Glutamatergic neuron (in vitro differentiated cells): ENCODE results near the gene CCDC146. TPM values are rescaled to one million over a fixed set of nuclear protein-coding genes. Genes with fewer than 3 reads are reported as not detected.
"Not testable (repeated sequence)": the region's sequence is repeated elsewhere in the genome, so short reads cannot be mapped to it uniquely, and the experiment has no call there.

Experiments used
- DNase-seq: peaks from one replicate; pipeline ENCODE4 v3.0.0; 2022
- H3K27ac Mint-ChIP-seq: one replicate; pipeline ENCODE4 v1.8.0; 2020; ENCODE audit warnings: mild to moderate bottlenecking, mixed read lengths, inconsistent platforms; ENCODE audit not compliant: unreplicated experiment
- H3K27me3 Mint-ChIP-seq: one replicate; pipeline ENCODE4 v1.8.0; 2020; ENCODE audit warnings: mild to moderate bottlenecking, moderate library complexity, mixed read lengths, inconsistent platforms; ENCODE audit not compliant: unreplicated experiment
- H3K36me3 Mint-ChIP-seq: one replicate; pipeline ENCODE4 v1.8.0; 2020; ENCODE audit warnings: mild to moderate bottlenecking, mixed read lengths, inconsistent platforms; ENCODE audit not compliant: unreplicated experiment
- H3K4me1 Mint-ChIP-seq: one replicate; pipeline ENCODE4 v1.8.0; 2020; ENCODE audit warnings: mild to moderate bottlenecking, low read depth, mixed read lengths, inconsistent platforms; ENCODE audit not compliant: unreplicated experiment
- H3K4me3 Mint-ChIP-seq: one replicate; pipeline ENCODE4 v1.8.0; 2020; ENCODE audit warnings: mild to moderate bottlenecking, mixed read lengths, inconsistent platforms; ENCODE audit not compliant: unreplicated experiment
- H3K9me3 Mint-ChIP-seq: one replicate; pipeline ENCODE4 v1.8.0; 2020; ENCODE audit warnings: mild to moderate bottlenecking, moderate library complexity, mixed read lengths, inconsistent platforms; ENCODE audit not compliant: unreplicated experiment
- total RNA-seq: library from RNA; stranded (reverse); fragmentation: NEBNext Ultra II Directional; extraction: Animal tissue kit (Norgen Biotek cat#: 25700); gene quantifications from one replicate; pipeline ENCODE4 v1.2.1, GENCODE V29; 2021; ENCODE audit not compliant: unreplicated experiment

Gene CCDC146
- total RNA-seq, 1 donor from 2014 or later, result 3.7 TPM

DNA sequence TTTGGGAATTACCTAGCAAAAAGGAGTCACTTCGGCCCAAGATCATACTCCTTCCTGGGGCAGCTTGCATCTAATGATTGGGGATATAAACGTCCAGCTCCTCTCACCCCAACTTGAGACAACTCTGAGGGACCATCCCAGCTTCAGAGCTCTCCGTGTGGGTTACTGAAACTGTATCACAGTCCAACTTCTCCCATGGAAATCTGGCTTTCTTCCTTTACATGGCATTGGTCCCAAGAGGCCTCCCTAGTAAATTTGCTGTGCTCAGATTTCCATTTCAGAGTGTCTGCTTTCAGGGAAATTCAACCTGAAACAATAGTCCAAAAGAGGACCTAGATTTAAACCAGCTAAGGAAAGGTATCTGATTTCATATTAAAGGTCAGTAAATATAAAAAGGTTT lies 14.8 kb upstream of the CCDC146 start:
- not testable (repeated sequence) for H3K9me3 Mint-ChIP-seq, H3K4me1 Mint-ChIP-seq, DNase-seq, H3K27ac Mint-ChIP-seq, H3K4me3 Mint-ChIP-seq, H3K27me3 Mint-ChIP-seq, H3K36me3 Mint-ChIP-seq

DNA sequence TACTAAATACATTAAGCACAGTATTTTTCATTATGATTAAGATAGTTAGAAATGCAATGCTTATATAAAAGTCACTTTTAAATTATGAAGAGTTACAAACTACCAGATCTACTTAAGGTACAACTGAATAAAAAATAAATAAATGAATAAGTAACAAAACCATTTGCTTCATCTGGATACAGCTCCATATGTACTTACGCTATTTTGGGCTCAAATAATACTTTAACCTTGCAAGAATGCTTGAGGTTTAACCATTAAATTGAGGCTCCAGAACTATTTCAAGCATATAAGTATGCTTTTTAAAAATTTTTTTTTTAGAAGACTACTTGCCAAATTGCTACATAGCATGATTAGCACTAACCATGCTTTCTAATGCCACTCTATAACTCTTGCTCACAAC lies 14.1 kb upstream of the CCDC146 start:
- not testable (repeated sequence) for H3K4me1 Mint-ChIP-seq, H3K4me3 Mint-ChIP-seq, H3K9me3 Mint-ChIP-seq, H3K27ac Mint-ChIP-seq, H3K36me3 Mint-ChIP-seq, H3K27me3 Mint-ChIP-seq, DNase-seq

DNA sequence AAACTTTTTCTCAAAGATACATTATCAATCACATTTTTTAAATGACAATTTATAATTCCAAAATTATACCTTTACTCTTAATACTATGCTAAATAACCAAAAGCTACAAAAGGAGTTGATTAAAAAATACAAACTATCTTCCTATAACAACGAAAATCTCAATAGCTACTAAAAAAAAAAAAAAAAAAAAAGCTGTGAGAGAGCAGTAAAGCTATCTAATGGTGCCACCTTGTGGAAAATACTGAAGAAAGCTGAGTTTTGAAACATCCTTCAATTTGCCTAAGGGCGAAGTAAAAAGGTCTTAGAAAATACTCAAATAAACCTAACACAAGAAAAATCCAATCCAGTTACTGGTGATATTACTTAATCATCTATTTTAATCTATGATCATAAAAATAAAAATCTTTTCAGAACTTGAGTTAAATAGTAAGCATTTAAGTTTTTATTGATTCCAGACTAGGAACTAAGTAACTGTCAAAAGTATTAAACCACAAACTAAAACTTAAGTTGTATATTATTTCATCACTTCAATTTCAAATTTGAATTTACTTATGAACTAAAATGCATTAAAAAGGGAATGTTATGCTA lies 9.6 kb upstream of the CCDC146 start:
- H3K4me1 Mint-ChIP-seq, H3K27ac Mint-ChIP-seq, H3K27me3 Mint-ChIP-seq, H3K36me3 Mint-ChIP-seq, H3K9me3 Mint-ChIP-seq, H3K4me3 Mint-ChIP-seq, DNase-seq: not testable (repeated sequence)

DNA sequence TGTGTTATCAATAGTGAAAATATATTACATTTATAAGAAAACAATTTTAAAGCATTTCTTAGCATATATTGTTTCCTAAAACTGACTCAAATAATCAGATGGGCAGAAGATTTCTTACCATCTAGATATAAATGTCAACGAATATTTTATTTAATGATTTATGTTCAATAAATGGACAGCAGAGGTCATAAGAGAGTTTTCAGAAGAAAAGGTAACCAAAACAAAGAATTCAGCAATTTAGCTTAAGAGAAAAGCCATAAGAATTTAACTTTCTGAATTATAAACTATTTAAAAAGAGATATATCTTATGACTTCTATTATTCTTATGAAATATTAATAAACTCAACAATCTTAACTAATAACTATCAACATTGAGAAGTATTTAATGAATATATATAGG lies 3.1 kb downstream of the CCDC146 start:
- H3K27me3 Mint-ChIP-seq, H3K27ac Mint-ChIP-seq, DNase-seq, H3K9me3 Mint-ChIP-seq, H3K4me1 Mint-ChIP-seq, H3K36me3 Mint-ChIP-seq, H3K4me3 Mint-ChIP-seq: not testable (repeated sequence)

DNA sequence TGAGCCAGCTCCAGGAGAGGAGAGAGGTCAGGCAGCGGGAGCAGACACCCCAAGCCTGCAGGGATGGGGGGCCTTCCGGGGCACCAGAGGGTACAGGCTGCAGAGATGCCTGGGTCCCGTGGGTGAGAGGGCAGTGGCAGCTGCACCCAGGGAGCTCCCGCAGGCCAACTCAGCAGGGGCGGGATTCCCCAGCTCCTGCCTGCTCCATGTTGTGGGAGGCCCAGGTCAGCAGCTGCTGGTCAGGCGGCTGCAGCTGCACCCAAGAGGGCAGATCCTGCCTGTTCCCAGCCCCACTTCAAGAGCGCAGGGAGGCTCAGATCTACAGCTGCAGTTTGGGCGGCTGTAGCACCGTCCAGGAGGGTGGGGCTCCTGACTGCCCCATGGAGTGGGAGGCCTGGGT lies 4.6 kb downstream of the CCDC146 start:
- DNase-seq, result peak; percentile 43
- not testable (repeated sequence) for H3K27ac Mint-ChIP-seq, H3K27me3 Mint-ChIP-seq

DNA sequence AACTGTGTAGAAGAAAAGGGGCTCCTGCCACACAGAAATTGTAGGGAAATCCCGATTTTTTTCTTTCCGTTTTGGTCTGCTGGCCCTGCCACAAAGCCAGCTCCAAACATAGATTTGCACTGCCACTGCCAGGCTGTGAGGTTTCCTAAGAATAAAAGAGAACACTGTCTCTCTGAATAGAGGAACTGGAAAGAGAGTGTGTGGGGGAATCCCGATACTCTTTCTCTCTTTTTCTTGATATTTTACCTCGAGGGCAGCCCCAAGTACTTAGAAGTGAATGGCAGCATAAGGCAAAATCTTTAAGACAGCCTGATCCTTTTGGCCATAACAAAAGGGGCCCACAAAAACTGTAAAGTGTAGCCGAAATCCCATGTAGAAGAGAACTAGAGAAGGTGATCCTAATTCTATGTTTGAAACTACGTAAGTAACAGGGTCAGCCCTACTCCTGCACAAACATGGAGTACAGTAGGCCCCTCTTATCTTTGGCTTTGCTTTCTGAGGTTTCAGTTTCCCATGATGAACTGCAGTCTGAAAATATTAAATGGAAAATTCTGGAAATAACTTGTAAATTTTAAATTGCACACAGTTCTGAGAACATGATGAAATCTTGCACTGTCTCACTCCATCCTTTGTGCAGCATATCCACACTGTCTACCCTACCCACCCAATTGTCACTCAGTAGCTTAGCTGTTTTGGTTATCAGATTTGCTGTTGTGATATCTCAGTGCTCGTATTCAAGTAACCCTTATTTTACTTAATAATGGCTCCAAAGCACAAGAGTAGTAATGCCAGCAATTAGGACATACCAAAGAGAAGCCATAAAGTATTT lies 6.4 kb downstream of the CCDC146 start:
- H3K36me3 Mint-ChIP-seq, H3K4me3 Mint-ChIP-seq, H3K27me3 Mint-ChIP-seq, DNase-seq, H3K9me3 Mint-ChIP-seq, H3K4me1 Mint-ChIP-seq, H3K27ac Mint-ChIP-seq: not testable (repeated sequence)

More for the DNA sequence above, 4.6 kb downstream of the CCDC146 start:
- H3K9me3 Mint-ChIP-seq, H3K4me3 Mint-ChIP-seq, H3K36me3 Mint-ChIP-seq, H3K4me1 Mint-ChIP-seq: not testable (repeated sequence)

DNA sequence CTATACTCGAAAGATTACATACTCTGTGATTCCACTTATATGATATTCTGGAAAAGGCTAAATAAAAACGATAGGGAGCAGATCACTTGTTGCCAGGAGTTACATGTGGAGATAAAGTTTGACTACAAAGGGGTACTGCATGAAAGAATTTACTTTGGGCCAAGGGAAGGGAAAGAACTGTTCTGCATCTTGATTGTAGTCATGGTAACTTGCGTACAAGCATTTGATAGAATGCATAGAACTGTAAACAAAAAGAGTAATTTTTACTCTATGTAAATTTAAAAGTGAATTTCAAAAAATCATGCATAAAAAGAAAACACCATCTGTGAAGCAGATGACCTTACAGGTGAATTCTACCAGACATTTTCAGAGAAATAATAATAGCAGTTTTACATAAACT lies 9.4 kb downstream of the CCDC146 start:
- not testable (repeated sequence) for DNase-seq, H3K4me1 Mint-ChIP-seq, H3K27me3 Mint-ChIP-seq, H3K9me3 Mint-ChIP-seq, H3K4me3 Mint-ChIP-seq, H3K36me3 Mint-ChIP-seq, H3K27ac Mint-ChIP-seq

DNA sequence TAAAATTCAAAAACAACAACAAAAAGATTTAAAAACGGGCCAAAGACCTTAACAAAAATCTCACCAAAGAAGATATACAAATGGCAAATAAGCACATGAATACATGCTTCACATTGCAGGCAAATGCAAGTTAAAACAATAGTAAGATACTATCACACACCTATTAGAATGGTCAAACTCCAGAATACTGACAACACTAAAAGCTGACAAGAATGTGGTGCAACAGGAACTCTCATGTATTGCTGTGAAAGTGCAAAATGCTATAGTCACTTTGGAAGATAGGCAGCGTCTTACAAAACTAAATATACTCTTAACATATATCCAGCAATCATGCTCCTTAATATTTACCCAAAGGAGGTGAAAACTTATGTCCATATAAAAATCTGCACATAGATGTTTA lies 16.3 kb downstream of the CCDC146 start:
- DNase-seq, H3K36me3 Mint-ChIP-seq, H3K27me3 Mint-ChIP-seq, H3K9me3 Mint-ChIP-seq, H3K4me1 Mint-ChIP-seq, H3K27ac Mint-ChIP-seq, H3K4me3 Mint-ChIP-seq: not testable (repeated sequence)

DNA sequence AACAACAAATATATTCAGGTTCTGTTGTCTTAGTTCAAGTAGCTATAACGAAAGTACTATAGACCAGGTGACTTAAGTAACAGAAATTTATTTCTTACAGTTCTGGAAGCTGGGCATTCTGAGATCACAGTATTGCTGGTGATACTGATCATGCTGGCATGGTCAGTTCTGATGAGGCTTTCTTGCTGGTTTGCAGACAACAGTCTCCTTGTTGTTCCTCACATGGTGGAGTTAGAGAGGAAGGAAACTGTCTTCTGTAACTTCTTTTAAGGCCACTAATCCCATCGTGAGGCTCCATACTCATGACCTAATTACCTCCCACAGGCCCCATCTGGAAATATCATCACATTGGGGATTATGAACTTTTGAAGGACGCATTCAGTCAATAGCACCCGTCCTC lies 17.9 kb downstream of the CCDC146 start:
- H3K4me3 Mint-ChIP-seq, H3K27ac Mint-ChIP-seq, H3K4me1 Mint-ChIP-seq, H3K27me3 Mint-ChIP-seq, H3K36me3 Mint-ChIP-seq, DNase-seq, H3K9me3 Mint-ChIP-seq: not testable (repeated sequence)

DNA sequence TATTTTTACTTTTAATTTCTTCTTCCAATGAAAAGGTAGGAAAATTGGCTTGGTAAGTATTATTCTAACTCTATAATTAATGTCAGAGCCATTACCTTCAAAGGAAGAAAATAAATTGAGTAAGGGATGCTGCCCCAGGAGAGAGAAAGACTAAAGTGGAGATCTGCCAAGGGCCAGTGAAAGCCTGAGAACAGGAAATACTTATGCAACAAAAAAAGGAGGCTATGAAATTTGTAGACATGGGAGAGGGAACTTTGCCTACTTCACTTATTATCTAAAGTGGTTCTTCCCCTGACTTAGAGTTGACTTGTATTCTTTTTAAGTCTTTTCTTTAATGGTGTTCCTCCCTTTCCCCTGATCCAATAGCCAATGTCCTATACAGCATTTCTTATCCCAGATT lies 29.8 kb downstream of the CCDC146 start:
- not testable (repeated sequence) for H3K27ac Mint-ChIP-seq, H3K9me3 Mint-ChIP-seq, H3K36me3 Mint-ChIP-seq, DNase-seq, H3K4me3 Mint-ChIP-seq, H3K4me1 Mint-ChIP-seq, H3K27me3 Mint-ChIP-seq

DNA sequence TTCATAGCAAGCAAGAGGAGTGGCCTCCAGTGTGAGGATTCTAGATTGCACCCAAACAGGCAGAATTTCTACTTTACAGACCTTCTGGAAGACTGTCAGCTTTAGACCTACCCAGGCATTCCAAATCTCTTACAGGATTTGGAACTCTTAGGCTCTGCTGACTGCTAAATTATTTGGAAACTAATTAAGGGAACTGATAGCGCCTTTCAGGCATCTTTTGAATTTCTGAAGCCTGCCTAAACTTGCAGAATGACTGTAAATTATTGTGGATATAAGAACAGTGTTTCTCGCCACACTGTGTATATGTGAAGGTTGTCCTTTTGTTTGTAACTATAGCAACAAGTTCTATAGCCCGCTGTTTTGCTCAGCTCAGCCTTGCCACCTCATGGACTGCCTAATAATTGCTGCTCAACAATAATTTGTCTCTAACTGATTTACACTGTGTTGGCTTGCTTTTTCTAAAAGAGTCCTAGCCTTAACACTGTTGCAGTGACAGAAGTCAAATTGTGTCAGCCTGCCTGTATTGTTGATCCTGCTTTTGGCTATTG lies 32.6 kb downstream of the CCDC146 start:
- not testable (repeated sequence) for H3K9me3 Mint-ChIP-seq, H3K36me3 Mint-ChIP-seq, H3K4me1 Mint-ChIP-seq, H3K27ac Mint-ChIP-seq, H3K27me3 Mint-ChIP-seq, DNase-seq, H3K4me3 Mint-ChIP-seq

DNA sequence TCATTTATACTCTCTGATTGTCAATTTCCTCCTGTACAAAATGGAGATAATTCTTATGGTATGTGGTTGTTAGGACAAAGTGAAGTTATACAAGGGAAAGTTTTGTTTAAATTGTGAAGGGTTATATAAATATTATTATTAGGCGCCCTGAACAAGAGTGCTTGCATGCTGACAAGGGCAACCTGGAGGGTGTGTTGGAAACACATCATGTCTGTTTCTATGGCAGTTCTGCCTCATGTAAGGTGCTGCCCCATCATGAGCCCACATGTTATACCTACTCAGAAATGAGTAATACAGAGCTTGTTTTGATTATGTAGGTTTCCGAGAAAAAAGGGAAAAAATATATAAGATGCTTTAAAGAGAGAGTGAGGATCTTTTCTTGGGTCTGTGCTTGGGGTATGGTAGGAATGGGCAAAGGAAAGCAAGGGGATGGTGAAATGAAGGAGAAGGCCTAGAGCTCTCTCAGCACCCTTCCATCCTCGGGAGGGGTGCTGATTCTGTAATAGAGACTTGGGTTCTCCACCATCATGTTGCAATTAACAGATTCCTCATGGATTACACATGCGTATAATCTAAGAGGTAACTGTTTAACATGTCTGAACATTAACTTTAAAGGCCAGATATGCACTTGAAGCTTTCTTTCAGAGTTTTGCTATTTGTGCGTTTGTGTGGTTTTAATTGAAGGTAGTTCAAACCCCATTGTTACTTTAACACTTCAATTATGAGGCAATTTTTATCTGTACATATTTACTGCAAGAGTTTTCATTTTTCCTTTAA lies 33.4 kb downstream of the CCDC146 start:
- not testable (repeated sequence) for H3K9me3 Mint-ChIP-seq, H3K27me3 Mint-ChIP-seq, DNase-seq, H3K4me3 Mint-ChIP-seq, H3K4me1 Mint-ChIP-seq, H3K36me3 Mint-ChIP-seq, H3K27ac Mint-ChIP-seq
